Ovary (tissue), 3 donors: Measurements from ENCODE around the gene HMGA1.
"Not testable (repeated sequence)": the region's sequence is repeated elsewhere in the genome, so short reads cannot be mapped to it uniquely, and the experiment has no call there.

Experiments used
- POLR2A ChIP-seq: fragments of 450-650 bp; IDR thresholded peaks from one replicate; pipeline ENCODE4 v1.6.1; 2017; ENCODE audit warnings: antibody characterized with exemption, mild to moderate bottlenecking, moderate library complexity
- TF ChIP-seq, protein P1 (sequence below), 3 donors: fragments of 450-650 bp in 2 of 3; fragments of 200-600 bp in 1 of 3; IDR thresholded peaks; one replicate each; pipeline versions ENCODE4 v1.5.1 to v1.8.0; 2016 to 2022; ENCODE audit warnings: antibody characterized with exemption in 3 of 3, mild to moderate bottlenecking in 1 of 3
- donor health status: DM: no; HTN: no; CAD: no.

DNA sequence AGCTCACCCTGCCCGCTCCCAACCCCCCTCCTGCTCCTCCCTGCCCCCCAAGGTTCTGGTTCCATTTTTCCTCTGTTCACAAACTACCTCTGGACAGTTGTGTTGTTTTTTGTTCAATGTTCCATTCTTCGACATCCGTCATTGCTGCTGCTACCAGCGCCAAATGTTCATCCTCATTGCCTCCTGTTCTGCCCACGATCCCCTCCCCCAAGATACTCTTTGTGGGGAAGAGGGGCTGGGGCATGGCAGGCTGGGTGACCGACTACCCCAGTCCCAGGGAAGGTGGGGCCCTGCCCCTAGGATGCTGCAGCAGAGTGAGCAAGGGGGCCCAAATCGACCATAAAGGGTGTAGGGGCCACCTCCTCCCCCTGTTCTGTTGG lies 9.1 kb downstream of the HMGA1 start:
- TF ChIP-seq, protein P1, sequence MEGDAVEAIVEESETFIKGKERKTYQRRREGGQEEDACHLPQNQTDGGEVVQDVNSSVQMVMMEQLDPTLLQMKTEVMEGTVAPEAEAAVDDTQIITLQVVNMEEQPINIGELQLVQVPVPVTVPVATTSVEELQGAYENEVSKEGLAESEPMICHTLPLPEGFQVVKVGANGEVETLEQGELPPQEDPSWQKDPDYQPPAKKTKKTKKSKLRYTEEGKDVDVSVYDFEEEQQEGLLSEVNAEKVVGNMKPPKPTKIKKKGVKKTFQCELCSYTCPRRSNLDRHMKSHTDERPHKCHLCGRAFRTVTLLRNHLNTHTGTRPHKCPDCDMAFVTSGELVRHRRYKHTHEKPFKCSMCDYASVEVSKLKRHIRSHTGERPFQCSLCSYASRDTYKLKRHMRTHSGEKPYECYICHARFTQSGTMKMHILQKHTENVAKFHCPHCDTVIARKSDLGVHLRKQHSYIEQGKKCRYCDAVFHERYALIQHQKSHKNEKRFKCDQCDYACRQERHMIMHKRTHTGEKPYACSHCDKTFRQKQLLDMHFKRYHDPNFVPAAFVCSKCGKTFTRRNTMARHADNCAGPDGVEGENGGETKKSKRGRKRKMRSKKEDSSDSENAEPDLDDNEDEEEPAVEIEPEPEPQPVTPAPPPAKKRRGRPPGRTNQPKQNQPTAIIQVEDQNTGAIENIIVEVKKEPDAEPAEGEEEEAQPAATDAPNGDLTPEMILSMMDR (IDR thresholded peaks at IDR 0.05): not testable (repeated sequence)
- not testable (repeated sequence) for TF ChIP-seq POLR2A
